Fibroblast of the aortic adventitia (primary cell): ENCODE measurements around the gene ITPR1. TPM values are rescaled to one million over a fixed set of nuclear protein-coding genes. Genes with fewer than 3 reads are reported as not detected.

ENCODE experiments used
- DNase-seq: peaks from one replicate; pipeline ENCODE4 v3.0.0-alpha.2; 2010; ENCODE audit warnings: low read depth
- H3K4me3 ChIP-seq: 2 replicates; pipeline ENCODE4 v1.5.1; 2011; ENCODE audit warnings: low read depth, mild to moderate bottlenecking, control low read depth, low read length, moderate library complexity
- CTCF ChIP-seq: IDR thresholded peaks from 2 replicates; pipeline ENCODE4 v1.5.1; 2011; ENCODE audit warnings: mild to moderate bottlenecking, low read length, control low read depth, inconsistent platforms; ENCODE audit not compliant: insufficient read depth
- total RNA-seq: library from RNA; depleted of rRNA; stranded (reverse); fragments of >200 nt; gene quantifications from 2 replicates; pipeline ENCODE4 v1.2.3, GENCODE V29; 2012; ENCODE audit warnings: low replicate concordance

The ITPR1 gene
- total RNA-seq, 1 donor, result 8.9 TPM

- no peak for TF ChIP-seq CTCF
- no peak overlapping the region for H3K4me3 ChIP-seq
- DNase-seq, result no peak
Observed at GRCh38 chr3:4496087-4496452, 2.9 kb downstream of the ITPR1 start.

- DNase-seq, result no peak
- TF ChIP-seq CTCF, result no peak
- no peak overlapping the region for H3K4me3 ChIP-seq
Observed at GRCh38 chr3:4497005-4497692, 4.0 kb downstream of the ITPR1 start.

- TF ChIP-seq CTCF, result no peak
- H3K4me3 ChIP-seq, result no peak overlapping the region
- DNase-seq, result no peak
Observed at GRCh38 chr3:4497843-4498324, 4.7 kb downstream of the ITPR1 start.

GRCh38 chr3:4498446-4498845 lies 5.3 kb downstream of the ITPR1 start:
- no peak for TF ChIP-seq CTCF
- no peak for DNase-seq
- no peak overlapping the region for H3K4me3 ChIP-seq

- no peak for TF ChIP-seq CTCF
- H3K4me3 ChIP-seq, result no peak overlapping the region
- DNase-seq, result no peak
Observed at GRCh38 chr3:4501437-4501836, 8.3 kb downstream of the ITPR1 start.

- DNase-seq, result no peak
- no peak for TF ChIP-seq CTCF
- H3K4me3 ChIP-seq, result no peak overlapping the region
Observed at GRCh38 chr3:4501927-4502326, 8.8 kb downstream of the ITPR1 start.

- H3K4me3 ChIP-seq, result no peak overlapping the region
- TF ChIP-seq CTCF, result no peak
- no peak for DNase-seq
Observed at GRCh38 chr3:4503050-4503449, 9.9 kb downstream of the ITPR1 start.
